GM23248 (cell line): ENCODE measurements around the gene FKRP. TPM values are rescaled to one million over a fixed set of nuclear protein-coding genes. Genes with fewer than 3 reads are reported as not detected.
A peak's percentile ranks its signal among the peaks of the same experiment; 100 is the strongest.

Experiments
- DNase-seq: peaks from one replicate; pipeline ENCODE4 v3.0.0-alpha.2; 2015
- H2AFZ ChIP-seq: fragments of 200-600 bp; sonication (generic); 2 replicates; pipeline ENCODE4 v1.6.1; 2016; ENCODE audit warnings: antibody characterized with exemption
- H3F3A ChIP-seq: fragments of 200-600 bp; sonication (generic); 2 replicates; pipeline ENCODE4 v1.6.1; 2016; ENCODE audit warnings: mild to moderate bottlenecking, antibody characterized with exemption, mixed run types; ENCODE audit not compliant: insufficient read depth
- H3K27ac ChIP-seq: fragments of 200-600 bp; sonication (generic); 2 replicates; pipeline ENCODE4 v1.5.1; 2016; ENCODE audit warnings: mild to moderate bottlenecking
- H3K27me3 ChIP-seq: fragments of 200-600 bp; sonication (generic); replicated peaks from 2 replicates; pipeline ENCODE4 v1.6.1; 2016; ENCODE audit warnings: mild to moderate bottlenecking; ENCODE audit not compliant: insufficient read depth
- H3K36me3 ChIP-seq: fragments of 200-600 bp; sonication (generic); 2 replicates; pipeline ENCODE4 v1.6.1; 2016; ENCODE audit warnings: low read depth, mild to moderate bottlenecking
- H3K4me1 ChIP-seq: fragments of 200-600 bp; sonication (generic); 2 replicates; pipeline ENCODE4 v1.6.1; 2016; ENCODE audit warnings: mild to moderate bottlenecking; ENCODE audit not compliant: insufficient read depth
- H3K4me2 ChIP-seq: fragments of 200-600 bp; sonication (generic); one replicate; pipeline ENCODE4 v1.6.1; 2016; ENCODE audit warnings: mild to moderate bottlenecking; ENCODE audit not compliant: unreplicated experiment
- H3K4me3 ChIP-seq: fragments of 200-600 bp; sonication (generic); 2 replicates; pipeline ENCODE4 v1.5.1; 2016; ENCODE audit warnings: mild to moderate bottlenecking
- H3K79me2 ChIP-seq: fragments of 200-600 bp; sonication (generic); 2 replicates; pipeline ENCODE4 v1.6.1; 2016; ENCODE audit warnings: mild to moderate bottlenecking; ENCODE audit not compliant: insufficient read depth
- H3K9ac ChIP-seq: fragments of 200-600 bp; sonication (generic); 2 replicates; pipeline ENCODE4 v1.6.1; 2016; ENCODE audit warnings: mild to moderate bottlenecking
- H3K9me2 ChIP-seq: fragments of 200-600 bp; sonication (generic); 2 replicates; pipeline ENCODE4 v1.6.1; 2016; ENCODE audit warnings: mixed run types, mild to moderate bottlenecking, moderate library complexity; ENCODE audit not compliant: insufficient read depth
- H3K9me3 ChIP-seq: fragments of 200-600 bp; sonication (generic); one replicate; pipeline ENCODE4 v1.6.1; 2017; ENCODE audit warnings: low read depth
- H4K20me1 ChIP-seq: fragments of 200-600 bp; sonication (generic); 2 replicates; pipeline ENCODE4 v1.6.0; 2016; ENCODE audit not compliant: insufficient read depth
- EZH2 ChIP-seq: fragments of 200-600 bp; sonication (generic); IDR thresholded peaks from 2 replicates; pipeline ENCODE4 v1.6.1; 2018; ENCODE audit warnings: antibody characterized with exemption, mild to moderate bottlenecking; ENCODE audit not compliant: insufficient read depth, poor library complexity, severe bottlenecking
- EZH2phosphoT487 ChIP-seq: fragments of 200-600 bp; sonication (generic); IDR thresholded peaks from 2 replicates; pipeline ENCODE4 v1.6.1; 2018; ENCODE audit warnings: antibody characterized with exemption, moderate library complexity, mild to moderate bottlenecking, low read depth; ENCODE audit not compliant: insufficient read depth
- WGBS, 2 experiments: methylation state at CpG; one replicate each; pipeline ENCODE4 v1.1.6; 2015 to 2017; ENCODE audit warnings: low lambda C conversion rate in 2 of 2, low coverage in 1 of 2; ENCODE audit errors: missing lambda C conversion rate in 2 of 2; 5-methylcytosine and 5-hydroxymethylcytosine counted together
- in situ Hi-C: fragments of 300-500 bp; cut with MboI; formaldehyde crosslinking; loops from 2 replicates; pipeline ENCODE4 v1.15.0; 2020
- microRNA counts: library from miRNA; unstranded; fragments of <30 nt; microRNA quantifications from one replicate; lab custom pipeline; 2016
- microRNA-seq: library from miRNA; unstranded; fragments of <30 nt; microRNA quantifications from one replicate; pipeline ENCODE4, GENCODE V29; 2016; ENCODE audit warnings: borderline number of aligned reads
- polyA plus RNA-seq: library from polyadenylated mRNA; unstranded; fragments of >200 nt; fragmentation: Nextera tagmentation; extraction: Ambion mirVana; gene quantifications from 2 replicates; pipeline ENCODE4 v1.2.1, GENCODE V29; 2016
- small RNA-seq: library from RNA; depleted of rRNA; stranded (forward); fragments of <200 nt; gene quantifications from one replicate; pipeline ENCODE3, GENCODE V24; 2014; ENCODE audit warnings: low read depth, low replicate concordance
- total RNA-seq: library from RNA; depleted of rRNA; stranded (reverse); fragments of >200 nt; shearing (Covaris generic); gene quantifications from 2 replicates; pipeline ENCODE4 v1.2.3, GENCODE V29; 2014; rRNA removed

The FKRP gene
- total and polyA plus RNA-seq, 2 experiments from 2014 or later = 15.0 to 41.5 TPM

DNA sequence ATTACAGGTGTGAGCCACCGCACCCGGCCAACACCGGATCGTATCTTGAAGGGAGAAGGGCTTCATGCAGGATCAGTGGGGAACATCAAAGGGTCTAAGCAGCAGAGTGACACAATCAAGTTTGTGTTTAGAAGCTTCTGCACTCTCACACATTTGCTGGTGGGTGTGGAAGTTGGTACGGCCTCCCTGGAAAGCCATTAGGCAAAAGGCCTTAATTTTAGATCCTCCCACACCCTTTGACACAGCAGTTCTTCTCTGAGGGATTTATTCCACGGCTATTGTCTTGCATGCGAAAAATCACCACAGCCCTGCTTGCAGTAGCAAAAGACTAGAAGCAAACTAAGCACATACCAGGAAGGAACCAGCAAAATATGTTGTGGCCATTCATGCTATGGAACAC lies 60.8 kb downstream of the FKRP start:
- Histone ChIP-seq H3K36me3 (no peaks in the 10 kb centered on the region), H2AFZ (no peak overlapping the region), H3K79me2 (no peaks in the 10 kb centered on the region), H3K9ac (no peak overlapping the region), H3K4me1 (no peaks in the 10 kb centered on the region), H3K9me2 (no peaks in the 10 kb centered on the region), H3K27me3 (no peaks in the 10 kb centered on the region), H3K27ac (no peak overlapping the region), H4K20me1 (no peaks in the 10 kb centered on the region), H3K9me3 (no peaks in the 10 kb centered on the region), H3F3A (no peaks in the 10 kb centered on the region), H3K4me2 (no peak overlapping the region), H3K4me3 (no peak overlapping the region)
- DNase-seq = no peak
- in situ Hi-C loops = no loop called here
- TF ChIP-seq EZH2phosphoT487 = no peak
- no peak for TF ChIP-seq EZH2
- 64 to 68% methylated on average over 7 of the region's 7 CpGs for WGBS, 2 experiments

MicroRNA genes within 50 kb of the gene (microRNA counts, 767-probe panel; counts per million panel counts)
- 447 counts per million, percentile 86 among the panel's probes with 10 or more counts for microRNA hsa-miR-320e (lab: Ali Mortazavi, UCI)

Small RNA genes lying within 50 kb of the gene (microRNA-seq; reads per million reads assigned to microRNA genes)
- gene MIR320E = 4.6 reads per million

Small RNA genes lying within 50 kb of the gene (small RNA-seq; reads per million reads assigned to genes)
- gene MIR320E (not detected), gene RF00019 (not detected)

Other genes starting within 250 kb of the FKRP start
- 229 and 271 TPM in 2 replicates for gene CALM3, start 144.7 kb upstream of the FKRP start, total RNA-seq
- 217 and 225 TPM in 2 replicates for gene CALM3, start 144.7 kb upstream of the FKRP start, polyA plus RNA-seq
- gene PTGIR, start 121.0 kb upstream of the FKRP start, total RNA-seq = 18.0 and 21.1 TPM in 2 replicates
- gene PTGIR, start 121.0 kb upstream of the FKRP start, polyA plus RNA-seq = 21.1 and 21.5 TPM in 2 replicates
- not detected in 2 replicates for gene GNG8, start 109.9 kb upstream of the FKRP start, total RNA-seq
- not detected in 2 replicates for gene GNG8, start 109.9 kb upstream of the FKRP start, polyA plus RNA-seq
- gene DACT3, start 84.9 kb upstream of the FKRP start, total RNA-seq = 7.1 and 7.3 TPM in 2 replicates
- 0.63 and 0.66 TPM in 2 replicates for gene DACT3, start 84.9 kb upstream of the FKRP start, polyA plus RNA-seq
- gene PRKD2, start 28.9 kb upstream of the FKRP start, total RNA-seq = 11.9 and 16.4 TPM in 2 replicates
- gene PRKD2, start 28.9 kb upstream of the FKRP start, polyA plus RNA-seq = 12.3 and 14.2 TPM in 2 replicates
- gene STRN4, start 393 bp downstream of the FKRP start, total RNA-seq = 75.7 and 114 TPM in 2 replicates
- gene STRN4, start 393 bp downstream of the FKRP start, polyA plus RNA-seq = 44.4 and 45.9 TPM in 2 replicates
- gene SLC1A5, start 42.5 kb downstream of the FKRP start, total RNA-seq = 426 and 456 TPM in 2 replicates
- gene SLC1A5, start 42.5 kb downstream of the FKRP start, polyA plus RNA-seq = 367 and 393 TPM in 2 replicates
- 224 and 231 TPM in 2 replicates for gene AP2S1, start 104.8 kb downstream of the FKRP start, total RNA-seq
- gene AP2S1, start 104.8 kb downstream of the FKRP start, polyA plus RNA-seq = 584 and 619 TPM in 2 replicates
- gene ARHGAP35, start 114.9 kb downstream of the FKRP start, total RNA-seq = 35.2 and 39.5 TPM in 2 replicates
- 13.5 and 13.9 TPM in 2 replicates for gene ARHGAP35, start 114.9 kb downstream of the FKRP start, polyA plus RNA-seq